D721Med (cell line): ENCODE measurements around the gene UBL4A.

Experiments
- DNase-seq: peaks from one replicate; pipeline ENCODE4 v3.0.0; 2011; ENCODE audit warnings: low spot score; ENCODE audit not compliant: insufficient read length
- FAIRE-seq: peaks from 2 replicates; lab custom pipeline; 2011; peaks lifted over from hg19 to GRCh38; lab: Jason Lieb, UNC
- TF ChIP-seq, protein P1 (sequence below): IDR thresholded peaks from 2 replicates; pipeline ENCODE4 v1.5.1; 2012; ENCODE audit warnings: mild to moderate bottlenecking, control low read depth; ENCODE audit not compliant: insufficient read depth; ENCODE audit errors: missing control alignments

Gene UBL4A

DNA sequence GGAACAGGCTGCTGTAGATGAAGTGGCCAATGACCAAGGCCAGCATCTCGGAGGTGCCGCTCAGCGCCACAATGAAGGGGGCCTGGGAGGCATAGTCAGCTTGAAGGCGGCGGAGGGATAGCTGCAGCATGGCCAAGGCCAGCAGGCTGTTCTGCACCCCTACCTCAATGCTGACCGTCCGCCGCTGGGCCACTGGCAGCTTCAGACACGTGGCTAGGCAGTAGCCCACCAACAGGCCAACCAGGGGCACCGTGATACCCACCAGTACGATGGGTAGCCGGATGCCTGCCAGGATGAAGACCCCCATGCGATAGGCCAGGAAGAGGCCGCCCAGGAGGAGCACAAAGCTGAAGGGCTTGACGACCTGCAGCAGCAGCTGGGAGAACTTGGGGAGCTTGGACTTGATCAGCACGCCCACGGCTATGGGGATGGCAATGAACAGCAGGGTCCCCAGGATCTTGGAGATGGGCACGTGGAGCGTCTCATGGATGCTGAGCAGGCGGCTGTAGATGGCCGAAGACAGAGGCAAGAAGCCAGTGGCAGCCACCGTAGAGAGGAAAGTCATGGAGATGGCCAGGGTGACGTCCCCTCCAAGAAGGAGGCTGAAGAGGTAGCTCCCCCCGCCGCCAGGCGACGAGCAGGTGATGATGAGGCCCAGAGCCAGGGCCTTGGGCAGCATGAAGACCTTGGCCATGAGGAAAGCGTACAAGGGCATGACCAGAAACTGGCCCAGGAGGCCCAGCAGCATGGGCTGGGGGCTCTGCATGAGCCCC lies 1.3 kb upstream of the UBL4A start:
- TF ChIP-seq, protein P1, sequence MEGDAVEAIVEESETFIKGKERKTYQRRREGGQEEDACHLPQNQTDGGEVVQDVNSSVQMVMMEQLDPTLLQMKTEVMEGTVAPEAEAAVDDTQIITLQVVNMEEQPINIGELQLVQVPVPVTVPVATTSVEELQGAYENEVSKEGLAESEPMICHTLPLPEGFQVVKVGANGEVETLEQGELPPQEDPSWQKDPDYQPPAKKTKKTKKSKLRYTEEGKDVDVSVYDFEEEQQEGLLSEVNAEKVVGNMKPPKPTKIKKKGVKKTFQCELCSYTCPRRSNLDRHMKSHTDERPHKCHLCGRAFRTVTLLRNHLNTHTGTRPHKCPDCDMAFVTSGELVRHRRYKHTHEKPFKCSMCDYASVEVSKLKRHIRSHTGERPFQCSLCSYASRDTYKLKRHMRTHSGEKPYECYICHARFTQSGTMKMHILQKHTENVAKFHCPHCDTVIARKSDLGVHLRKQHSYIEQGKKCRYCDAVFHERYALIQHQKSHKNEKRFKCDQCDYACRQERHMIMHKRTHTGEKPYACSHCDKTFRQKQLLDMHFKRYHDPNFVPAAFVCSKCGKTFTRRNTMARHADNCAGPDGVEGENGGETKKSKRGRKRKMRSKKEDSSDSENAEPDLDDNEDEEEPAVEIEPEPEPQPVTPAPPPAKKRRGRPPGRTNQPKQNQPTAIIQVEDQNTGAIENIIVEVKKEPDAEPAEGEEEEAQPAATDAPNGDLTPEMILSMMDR: no peak
- FAIRE-seq: no peak
- DNase-seq: no peak

DNA sequence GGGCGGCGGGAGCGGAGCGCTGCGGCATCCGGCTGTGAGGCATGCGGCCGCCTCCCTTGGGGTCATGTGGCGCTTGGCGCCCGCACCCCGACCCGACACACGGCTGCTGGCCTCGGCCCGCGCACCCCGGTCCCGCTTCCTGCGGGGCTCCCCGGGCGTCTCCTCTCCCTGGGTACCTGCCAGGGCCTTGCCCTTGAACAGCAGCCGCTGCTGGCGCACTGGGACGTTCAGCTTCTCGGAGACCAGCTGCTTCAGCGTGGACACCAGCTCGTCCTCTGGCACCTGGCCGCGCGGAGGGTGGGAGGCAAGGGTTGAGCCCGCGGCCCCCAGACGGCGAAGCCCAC lies 391 bp downstream of the UBL4A start:
- DNase-seq: no peak
- FAIRE-seq: no peak
- TF ChIP-seq, protein P1: no peak

GRCh38 chrX:154485150-154486051 lies 1.0 kb downstream of the UBL4A start:
- TF ChIP-seq, protein P1: no peak
- no peak for DNase-seq
- FAIRE-seq: no peak

GRCh38 chrX:154484255-154485149 lies 1.9 kb downstream of the UBL4A start:
- TF ChIP-seq, protein P1: no peak
- DNase-seq (no peak), FAIRE-seq (no peak)

DNA sequence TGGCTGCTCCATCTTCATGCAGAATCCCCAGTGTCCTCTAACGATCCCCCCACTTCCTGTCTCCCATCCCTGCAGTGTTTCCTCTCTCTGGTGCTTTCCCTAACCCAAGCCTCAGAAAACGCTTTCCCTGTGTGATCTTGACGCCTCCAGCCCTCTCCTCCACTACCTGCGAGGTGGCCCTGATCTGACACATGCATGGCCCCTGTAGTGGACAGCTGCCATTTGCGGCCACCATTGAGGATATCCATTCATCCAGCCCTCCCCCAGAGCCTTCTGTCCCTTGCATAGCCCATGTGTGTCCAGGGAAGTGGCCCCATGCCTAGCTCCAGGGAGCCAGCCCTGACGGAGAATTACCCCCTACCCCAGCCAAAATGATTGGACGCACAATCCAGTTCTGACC lies 3.1 kb downstream of the UBL4A start:
- FAIRE-seq: no peak

DNA sequence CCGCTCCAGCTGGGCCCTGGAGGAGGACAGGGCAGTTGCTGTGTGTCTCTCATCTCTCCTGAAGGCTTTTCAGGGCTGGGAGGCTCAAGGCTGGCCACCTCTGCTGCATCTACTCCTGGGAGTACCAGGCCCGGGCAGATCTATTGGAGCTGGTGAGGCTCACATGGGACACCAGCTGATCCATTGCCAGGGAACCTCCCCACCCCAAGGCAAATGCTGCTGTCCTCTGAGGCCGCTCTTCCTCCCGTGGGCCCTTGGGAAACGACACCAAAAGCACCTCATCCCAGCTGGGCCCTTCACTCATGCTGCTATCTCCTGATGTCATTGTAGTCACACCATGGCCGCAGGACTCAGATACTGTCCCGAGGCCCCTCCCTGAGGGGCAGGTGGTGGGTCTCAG lies 3.6 kb downstream of the UBL4A start:
- DNase-seq (no peak), FAIRE-seq (no peak)
- TF ChIP-seq, protein P1: no peak

More for the DNA sequence above, 3.1 kb downstream of the UBL4A start:
- DNase-seq: no peak
- TF ChIP-seq, protein P1: no peak
